HEK293 (cell line): ENCODE data around the gene SYNGR1.

Experiments used
- HOXC10 ChIP-seq: sonication (generic); formaldehyde crosslinking; IDR thresholded peaks from 2 replicates; pipeline ENCODE4 v1.8.1; 2023; ENCODE audit warnings: mild to moderate bottlenecking, missing genetic modification reagents
- KLF16 ChIP-seq: fragments of 450-650 bp; formaldehyde crosslinking; IDR thresholded peaks from 2 replicates; pipeline ENCODE4 v1.5.1; 2017; ENCODE audit warnings: missing biosample characterization, missing genetic modification characterization
- OVOL3 ChIP-seq: fragments of 450-650 bp; formaldehyde crosslinking; IDR thresholded peaks from 2 replicates; pipeline ENCODE4 v1.5.1; 2016; ENCODE audit warnings: missing biosample characterization, missing genetic modification characterization
- SALL2 ChIP-seq: fragments of 450-650 bp; formaldehyde crosslinking; IDR thresholded peaks from 2 replicates; pipeline ENCODE4 v1.5.0; 2017; ENCODE audit warnings: missing biosample characterization, mild to moderate bottlenecking, missing genetic modification characterization, borderline replicate concordance
- SCRT1 ChIP-seq: fragments of 450-650 bp; formaldehyde crosslinking; IDR thresholded peaks from 2 replicates; pipeline ENCODE4 v1.5.1; 2016; ENCODE audit warnings: missing biosample characterization, missing genetic modification characterization, borderline replicate concordance
- SP7 ChIP-seq: fragments of 450-650 bp; formaldehyde crosslinking; IDR thresholded peaks from 2 replicates; pipeline ENCODE4 v1.5.1; 2016; ENCODE audit warnings: missing biosample characterization, missing genetic modification characterization
- TRIM28 ChIP-seq: IDR thresholded peaks from 2 replicates; pipeline ENCODE4 v1.6.1; 2011; ENCODE audit warnings: low read length, control low read depth, borderline replicate concordance
- ZBTB17 ChIP-seq: fragments of 450-650 bp; formaldehyde crosslinking; IDR thresholded peaks from 2 replicates; pipeline ENCODE4 v1.5.1; 2016; ENCODE audit warnings: missing biosample characterization, missing genetic modification characterization
- ZFP37 ChIP-seq: fragments of 450-650 bp; formaldehyde crosslinking; IDR thresholded peaks from 2 replicates; pipeline ENCODE4 v1.5.1; 2016; ENCODE audit warnings: missing biosample characterization, missing genetic modification characterization
- ZIC2 ChIP-seq: fragments of 450-650 bp; formaldehyde crosslinking; IDR thresholded peaks from 2 replicates; pipeline ENCODE4 v1.5.1; 2016; ENCODE audit warnings: missing biosample characterization, missing genetic modification characterization
- ZNF10 ChIP-seq: fragments of 450-650 bp; formaldehyde crosslinking; IDR thresholded peaks from 2 replicates; pipeline ENCODE4 v1.5.1; 2017; ENCODE audit warnings: missing biosample characterization, missing genetic modification characterization
- ZNF132 ChIP-seq: fragments of 450-650 bp; formaldehyde crosslinking; IDR thresholded peaks from 2 replicates; pipeline ENCODE4 v1.5.1; 2017; ENCODE audit warnings: missing biosample characterization, missing genetic modification characterization, borderline replicate concordance
- ZNF2 ChIP-seq: fragments of 450-650 bp; formaldehyde crosslinking; IDR thresholded peaks from 2 replicates; pipeline ENCODE4 v1.5.1; 2016; ENCODE audit warnings: missing biosample characterization, missing genetic modification characterization
- ZNF239 ChIP-seq: fragments of 450-650 bp; formaldehyde crosslinking; IDR thresholded peaks from 2 replicates; pipeline ENCODE4 v1.5.1; 2016; ENCODE audit warnings: missing biosample characterization, missing genetic modification characterization
- ZNF302 ChIP-seq: fragments of 450-650 bp; formaldehyde crosslinking; IDR thresholded peaks from 2 replicates; pipeline ENCODE4 v1.5.1; 2016; ENCODE audit warnings: missing biosample characterization, missing genetic modification characterization, low read depth
- ZNF350 ChIP-seq: fragments of 450-650 bp; formaldehyde crosslinking; IDR thresholded peaks from 2 replicates; pipeline ENCODE4 v1.5.0; 2017; ENCODE audit warnings: missing biosample characterization, mild to moderate bottlenecking, missing genetic modification characterization
- ZNF423 ChIP-seq: fragments of 450-650 bp; formaldehyde crosslinking; IDR thresholded peaks from 2 replicates; pipeline ENCODE4 v1.5.1; 2016; ENCODE audit warnings: missing biosample characterization, missing genetic modification characterization
- ZNF501 ChIP-seq: fragments of 450-650 bp; formaldehyde crosslinking; IDR thresholded peaks from 2 replicates; pipeline ENCODE4 v1.5.1; 2016; ENCODE audit warnings: missing biosample characterization, missing genetic modification characterization
- ZNF510 ChIP-seq: fragments of 450-650 bp; formaldehyde crosslinking; IDR thresholded peaks from 2 replicates; pipeline ENCODE4 v1.5.1; 2018; ENCODE audit warnings: mild to moderate bottlenecking, missing genetic modification characterization, missing biosample characterization; ENCODE audit not compliant: insufficient replicate concordance
- ZNF561 ChIP-seq: fragments of 450-650 bp; IDR thresholded peaks from 2 replicates; pipeline ENCODE4 v1.5.1; 2018; ENCODE audit warnings: missing biosample characterization, missing genetic modification characterization, borderline replicate concordance
- ZNF585B ChIP-seq: fragments of 450-650 bp; formaldehyde crosslinking; IDR thresholded peaks from 2 replicates; pipeline ENCODE4 v1.5.1; 2016; ENCODE audit warnings: missing biosample characterization, missing genetic modification characterization
- ZNF610 ChIP-seq: fragments of 450-650 bp; formaldehyde crosslinking; IDR thresholded peaks from 2 replicates; pipeline ENCODE4 v1.5.1; 2016; ENCODE audit warnings: missing biosample characterization, missing genetic modification characterization, borderline replicate concordance
- ZNF658 ChIP-seq: fragments of 450-650 bp; formaldehyde crosslinking; IDR thresholded peaks from 2 replicates; pipeline ENCODE4; 2016; ENCODE audit warnings: missing biosample characterization, missing genetic modification characterization
- ZNF707 ChIP-seq: fragments of 450-650 bp; formaldehyde crosslinking; IDR thresholded peaks from 2 replicates; pipeline ENCODE4 v1.5.1; 2016; ENCODE audit warnings: missing biosample characterization, missing genetic modification characterization
- ZNF791 ChIP-seq: fragments of 450-650 bp; formaldehyde crosslinking; IDR thresholded peaks from 2 replicates; pipeline ENCODE4 v1.5.1; 2016; ENCODE audit warnings: missing biosample characterization, missing genetic modification characterization
- TF ChIP-seq, protein P1 (sequence below): fragments of 450-650 bp; IDR thresholded peaks from 2 replicates; pipeline ENCODE4 v1.5.1; 2018; ENCODE audit warnings: missing biosample characterization, mild to moderate bottlenecking, missing genetic modification characterization
- TF ChIP-seq, protein P2 (sequence below): fragments of 450-650 bp; formaldehyde crosslinking; IDR thresholded peaks from 2 replicates; pipeline ENCODE4 v1.5.1; 2017; ENCODE audit warnings: missing biosample characterization, missing genetic modification characterization
- TF ChIP-seq, protein P3 (sequence below): sonication (generic); formaldehyde crosslinking; IDR thresholded peaks from 2 replicates; pipeline ENCODE4 v1.8.1; 2022; ENCODE audit warnings: mild to moderate bottlenecking, moderate library complexity, missing genetic modification reagents
- TF ChIP-seq, protein P4 (sequence below): fragments of 450-650 bp; formaldehyde crosslinking; IDR thresholded peaks from 2 replicates; pipeline ENCODE4 v1.5.1; 2016; ENCODE audit warnings: missing biosample characterization, missing genetic modification characterization, low read depth
- TF ChIP-seq, protein P5 (sequence below): IDR thresholded peaks from 2 replicates; pipeline ENCODE4 v1.6.1; 2011; ENCODE audit warnings: mild to moderate bottlenecking, low read depth, low read length, borderline replicate concordance
- TF ChIP-seq, protein P6 (sequence below): fragments of 450-650 bp; formaldehyde crosslinking; IDR thresholded peaks from 2 replicates; pipeline ENCODE4 v1.5.1; 2016; ENCODE audit warnings: missing biosample characterization, missing genetic modification characterization, borderline replicate concordance

The SYNGR1 gene

DNA sequence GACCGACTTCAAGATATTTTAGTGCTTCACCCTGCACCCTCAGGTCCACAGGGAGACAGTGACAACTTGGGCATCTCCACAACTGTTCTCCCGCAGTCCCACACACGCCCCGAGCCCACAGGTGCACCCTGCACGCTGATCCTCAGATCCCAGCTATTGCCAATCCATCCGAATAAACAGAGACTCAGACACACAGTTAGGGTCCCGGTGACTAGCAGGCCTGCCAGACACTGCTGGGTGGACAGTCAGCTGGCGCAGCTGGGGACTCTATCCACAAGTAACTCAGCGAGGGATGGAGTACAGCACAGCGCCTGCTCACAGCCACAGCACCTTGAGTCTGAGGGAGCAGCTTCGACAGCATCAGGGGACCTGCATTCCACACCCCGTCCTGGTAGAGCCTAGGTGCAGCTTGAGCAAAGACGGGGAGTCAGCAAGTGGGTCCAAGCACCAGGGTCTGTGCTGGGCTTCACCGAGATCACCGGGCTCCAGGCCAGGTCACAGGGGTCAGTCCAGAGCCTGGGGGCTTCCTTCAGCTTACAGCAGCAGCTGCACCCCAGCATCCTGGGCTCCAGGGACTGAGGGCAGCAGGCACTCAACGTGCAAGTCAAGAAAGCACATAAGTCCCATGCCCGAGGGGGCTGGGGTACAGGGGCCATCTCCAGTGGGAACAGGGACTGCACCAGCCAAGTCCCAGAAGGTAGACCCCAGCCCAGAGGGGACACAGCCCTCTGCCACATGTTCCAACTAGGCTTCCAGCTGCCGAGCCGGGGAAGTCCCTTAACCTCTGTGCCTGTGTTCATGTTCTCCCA, 38.0 kb upstream of the SYNGR1 start (continued):
- TF ChIP-seq, protein P1, sequence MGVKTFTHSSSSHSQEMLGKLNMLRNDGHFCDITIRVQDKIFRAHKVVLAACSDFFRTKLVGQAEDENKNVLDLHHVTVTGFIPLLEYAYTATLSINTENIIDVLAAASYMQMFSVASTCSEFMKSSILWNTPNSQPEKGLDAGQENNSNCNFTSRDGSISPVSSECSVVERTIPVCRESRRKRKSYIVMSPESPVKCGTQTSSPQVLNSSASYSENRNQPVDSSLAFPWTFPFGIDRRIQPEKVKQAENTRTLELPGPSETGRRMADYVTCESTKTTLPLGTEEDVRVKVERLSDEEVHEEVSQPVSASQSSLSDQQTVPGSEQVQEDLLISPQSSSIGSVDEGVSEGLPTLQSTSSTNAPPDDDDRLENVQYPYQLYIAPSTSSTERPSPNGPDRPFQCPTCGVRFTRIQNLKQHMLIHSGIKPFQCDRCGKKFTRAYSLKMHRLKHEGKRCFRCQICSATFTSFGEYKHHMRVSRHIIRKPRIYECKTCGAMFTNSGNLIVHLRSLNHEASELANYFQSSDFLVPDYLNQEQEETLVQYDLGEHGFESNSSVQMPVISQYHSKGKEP (tag by site-specific recombination) = no peak
- no peak for TF ChIP-seq ZNF132 (tag by site-specific recombination)
- TF ChIP-seq ZNF302 = no peak
- TF ChIP-seq KLF16 (tag by site-specific recombination) = no peak
- TF ChIP-seq, protein P2, sequence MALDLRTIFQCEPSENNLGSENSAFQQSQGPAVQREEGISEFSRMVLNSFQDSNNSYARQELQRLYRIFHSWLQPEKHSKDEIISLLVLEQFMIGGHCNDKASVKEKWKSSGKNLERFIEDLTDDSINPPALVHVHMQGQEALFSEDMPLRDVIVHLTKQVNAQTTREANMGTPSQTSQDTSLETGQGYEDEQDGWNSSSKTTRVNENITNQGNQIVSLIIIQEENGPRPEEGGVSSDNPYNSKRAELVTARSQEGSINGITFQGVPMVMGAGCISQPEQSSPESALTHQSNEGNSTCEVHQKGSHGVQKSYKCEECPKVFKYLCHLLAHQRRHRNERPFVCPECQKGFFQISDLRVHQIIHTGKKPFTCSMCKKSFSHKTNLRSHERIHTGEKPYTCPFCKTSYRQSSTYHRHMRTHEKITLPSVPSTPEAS = no peak
- no peak for TF ChIP-seq ZNF423 (tag by site-specific recombination)
- no peak for TF ChIP-seq ZNF791 (tag by site-specific recombination)
- TF ChIP-seq ZNF658 (tag by site-specific recombination) = no peak
- peak; percentile 31 for TF ChIP-seq ZBTB17 (tag by site-specific recombination)
- TF ChIP-seq SP7 (tag by site-specific recombination) = no peak
- TF ChIP-seq, protein P3, sequence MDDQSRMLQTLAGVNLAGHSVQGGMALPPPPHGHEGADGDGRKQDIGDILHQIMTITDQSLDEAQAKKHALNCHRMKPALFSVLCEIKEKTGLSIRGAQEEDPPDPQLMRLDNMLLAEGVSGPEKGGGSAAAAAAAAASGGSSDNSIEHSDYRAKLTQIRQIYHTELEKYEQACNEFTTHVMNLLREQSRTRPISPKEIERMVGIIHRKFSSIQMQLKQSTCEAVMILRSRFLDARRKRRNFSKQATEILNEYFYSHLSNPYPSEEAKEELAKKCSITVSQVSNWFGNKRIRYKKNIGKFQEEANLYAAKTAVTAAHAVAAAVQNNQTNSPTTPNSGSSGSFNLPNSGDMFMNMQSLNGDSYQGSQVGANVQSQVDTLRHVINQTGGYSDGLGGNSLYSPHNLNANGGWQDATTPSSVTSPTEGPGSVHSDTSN (CRISPR knock-in tag) = no peak
- TF ChIP-seq, protein P4, sequence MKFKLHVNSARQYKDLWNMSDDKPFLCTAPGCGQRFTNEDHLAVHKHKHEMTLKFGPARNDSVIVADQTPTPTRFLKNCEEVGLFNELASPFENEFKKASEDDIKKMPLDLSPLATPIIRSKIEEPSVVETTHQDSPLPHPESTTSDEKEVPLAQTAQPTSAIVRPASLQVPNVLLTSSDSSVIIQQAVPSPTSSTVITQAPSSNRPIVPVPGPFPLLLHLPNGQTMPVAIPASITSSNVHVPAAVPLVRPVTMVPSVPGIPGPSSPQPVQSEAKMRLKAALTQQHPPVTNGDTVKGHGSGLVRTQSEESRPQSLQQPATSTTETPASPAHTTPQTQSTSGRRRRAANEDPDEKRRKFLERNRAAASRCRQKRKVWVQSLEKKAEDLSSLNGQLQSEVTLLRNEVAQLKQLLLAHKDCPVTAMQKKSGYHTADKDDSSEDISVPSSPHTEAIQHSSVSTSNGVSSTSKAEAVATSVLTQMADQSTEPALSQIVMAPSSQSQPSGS = no peak
- no peak for TF ChIP-seq ZNF350
- no peak for TF ChIP-seq HOXC10 (CRISPR knock-in tag)
- peak; percentile 37; the same call in 1 of the 2 replicates for TF ChIP-seq ZNF2 (tag by site-specific recombination)
- TF ChIP-seq, protein P5, sequence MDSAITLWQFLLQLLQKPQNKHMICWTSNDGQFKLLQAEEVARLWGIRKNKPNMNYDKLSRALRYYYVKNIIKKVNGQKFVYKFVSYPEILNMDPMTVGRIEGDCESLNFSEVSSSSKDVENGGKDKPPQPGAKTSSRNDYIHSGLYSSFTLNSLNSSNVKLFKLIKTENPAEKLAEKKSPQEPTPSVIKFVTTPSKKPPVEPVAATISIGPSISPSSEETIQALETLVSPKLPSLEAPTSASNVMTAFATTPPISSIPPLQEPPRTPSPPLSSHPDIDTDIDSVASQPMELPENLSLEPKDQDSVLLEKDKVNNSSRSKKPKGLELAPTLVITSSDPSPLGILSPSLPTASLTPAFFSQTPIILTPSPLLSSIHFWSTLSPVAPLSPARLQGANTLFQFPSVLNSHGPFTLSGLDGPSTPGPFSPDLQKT = no peak
- TF ChIP-seq ZFP37 (tag by site-specific recombination) = no peak; the same call in 1 of the 2 replicates
- TF ChIP-seq SCRT1 = peak; percentile 60; the same call in 1 of the 2 replicates
- no peak for TF ChIP-seq OVOL3
- TF ChIP-seq ZIC2 (tag by site-specific recombination) = no peak
- no peak for TF ChIP-seq ZNF510 (tag by site-specific recombination)
- peak; percentile 97 for TF ChIP-seq TRIM28
- TF ChIP-seq ZNF10 (tag by site-specific recombination) = peak; percentile 76; the same call in 1 of the 2 replicates
- no peak for TF ChIP-seq ZNF561 (tag by site-specific recombination)
- no peak for TF ChIP-seq ZNF585B (tag by site-specific recombination)
- no peak for TF ChIP-seq ZNF501 (tag by site-specific recombination)
- no peak for TF ChIP-seq SALL2 (tag by site-specific recombination)
- TF ChIP-seq, protein P6, sequence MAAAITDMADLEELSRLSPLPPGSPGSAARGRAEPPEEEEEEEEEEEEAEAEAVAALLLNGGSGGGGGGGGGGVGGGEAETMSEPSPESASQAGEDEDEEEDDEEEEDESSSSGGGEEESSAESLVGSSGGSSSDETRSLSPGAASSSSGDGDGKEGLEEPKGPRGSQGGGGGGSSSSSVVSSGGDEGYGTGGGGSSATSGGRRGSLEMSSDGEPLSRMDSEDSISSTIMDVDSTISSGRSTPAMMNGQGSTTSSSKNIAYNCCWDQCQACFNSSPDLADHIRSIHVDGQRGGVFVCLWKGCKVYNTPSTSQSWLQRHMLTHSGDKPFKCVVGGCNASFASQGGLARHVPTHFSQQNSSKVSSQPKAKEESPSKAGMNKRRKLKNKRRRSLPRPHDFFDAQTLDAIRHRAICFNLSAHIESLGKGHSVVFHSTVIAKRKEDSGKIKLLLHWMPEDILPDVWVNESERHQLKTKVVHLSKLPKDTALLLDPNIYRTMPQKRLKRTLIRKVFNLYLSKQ (tag by site-specific recombination) = no peak
- no peak for TF ChIP-seq ZNF707
- TF ChIP-seq ZNF239 (tag by site-specific recombination) = peak; percentile 6; the same call in 1 of the 2 replicates
- TF ChIP-seq ZNF610 = 0 out of 2 replicates have a peak, but pooled peaks have one; percentile 8
